ENCODE measurements around the gene BIRC6. TPM values are rescaled to one million over a fixed set of nuclear protein-coding genes. Genes with fewer than 3 reads are reported as not detected.
"Not testable (repeated sequence)": the region's sequence is repeated elsewhere in the genome, so short reads cannot be mapped to it uniquely, and the experiment has no call there.

The BIRC6 gene
- total and polyA plus RNA-seq, 2 experiments from 2014 or later = 17.8 to 106 TPM

DNA sequence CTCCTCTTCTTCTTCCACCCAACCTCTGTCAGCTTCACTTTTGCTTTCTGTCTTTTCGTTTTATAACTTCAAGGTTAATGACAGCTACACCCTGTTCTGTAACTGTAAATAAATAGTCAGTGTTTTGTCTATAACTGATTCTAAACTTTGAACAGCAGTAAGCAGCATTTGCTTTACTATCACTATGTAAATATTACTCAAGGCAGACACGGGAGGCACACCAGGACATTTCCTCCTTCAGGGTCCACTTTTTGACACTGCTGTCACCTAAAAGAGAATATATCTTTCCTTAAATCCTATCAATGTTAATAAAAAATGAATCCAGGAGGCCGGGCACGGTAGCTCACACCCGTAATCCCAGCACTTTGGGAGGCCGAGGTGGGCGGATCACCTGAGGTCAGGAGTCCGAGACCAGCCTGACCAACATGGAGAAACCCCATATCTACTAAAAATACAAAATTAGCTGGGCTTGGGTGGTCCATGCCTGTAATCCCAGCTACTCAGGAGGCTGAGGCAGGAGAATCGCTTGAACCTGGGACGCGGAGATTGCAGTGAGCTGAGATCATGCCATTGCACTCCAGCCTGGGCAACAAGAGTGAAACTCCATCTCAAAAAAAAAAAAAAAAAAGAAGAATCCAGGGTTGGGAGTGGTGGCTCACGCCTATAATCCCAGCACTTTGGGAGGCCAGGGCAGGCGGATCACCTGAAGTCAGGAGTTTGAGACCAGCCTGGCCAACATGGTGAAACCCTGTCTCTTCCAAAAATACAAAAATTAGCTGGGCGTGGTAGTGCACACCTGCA is 27.4 kb upstream of the BIRC6 start:
- not testable (repeated sequence) for H3K4me1 ChIP-seq (ENCODE audit: insufficient read depth); H3K36me3 ChIP-seq (replicated peaks; ENCODE audit: insufficient read depth, low read depth); H3K9me3 ChIP-seq (ENCODE audit: low read depth); H3K4me3 ChIP-seq; H3K79me2 ChIP-seq; H4K20me1 ChIP-seq (ENCODE audit: insufficient read depth, poor library complexity, severe bottlenecking); H3K27me3 ChIP-seq; H3K9me2 ChIP-seq (replicated peaks; ENCODE audit: insufficient read depth); H2AFZ ChIP-seq
- DNase-seq (ENCODE audit: low spot score) = peak; percentile 41
- WGBS (ENCODE audit: low lambda C conversion rate, missing lambda C conversion rate) = 60% methylated on average over 14 of the region's 14 CpGs
- Histone ChIP-seq H3K27ac (peak overlapping the region; percentile 62), H3K4me2 (peak overlapping the region; percentile 63)

DNA sequence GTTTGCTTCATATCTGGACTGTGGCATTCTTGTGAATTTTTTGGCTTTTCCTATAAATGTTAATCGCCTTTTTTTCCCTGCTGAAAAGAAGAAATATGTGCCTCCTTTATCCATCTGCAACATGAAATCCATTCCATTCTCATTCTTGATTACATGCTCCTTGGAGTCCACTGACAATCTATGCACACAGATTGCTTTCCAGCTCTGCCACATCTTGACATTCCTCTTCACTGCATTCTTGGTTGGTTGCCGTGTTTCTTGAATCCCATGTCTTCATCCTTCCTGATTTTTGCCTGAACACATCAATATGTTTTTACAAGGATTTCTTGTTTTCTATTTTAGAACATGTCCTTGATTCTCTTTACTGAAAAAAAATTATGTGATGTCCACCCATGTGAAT is 26.7 kb upstream of the BIRC6 start:
- no peak overlapping the region for H3K27ac ChIP-seq
- H3K36me3 ChIP-seq (replicated peaks; ENCODE audit: insufficient read depth, low read depth) = no peaks in the 10 kb centered on the region
- no peak overlapping the region for H3K4me2 ChIP-seq
- no peaks in the 10 kb centered on the region for H3K27me3 ChIP-seq
- H3K4me3 ChIP-seq = no peak overlapping the region
- H3K9me2 ChIP-seq (replicated peaks; ENCODE audit: insufficient read depth) = no peaks in the 10 kb centered on the region
- TF ChIP-seq, protein P1, sequence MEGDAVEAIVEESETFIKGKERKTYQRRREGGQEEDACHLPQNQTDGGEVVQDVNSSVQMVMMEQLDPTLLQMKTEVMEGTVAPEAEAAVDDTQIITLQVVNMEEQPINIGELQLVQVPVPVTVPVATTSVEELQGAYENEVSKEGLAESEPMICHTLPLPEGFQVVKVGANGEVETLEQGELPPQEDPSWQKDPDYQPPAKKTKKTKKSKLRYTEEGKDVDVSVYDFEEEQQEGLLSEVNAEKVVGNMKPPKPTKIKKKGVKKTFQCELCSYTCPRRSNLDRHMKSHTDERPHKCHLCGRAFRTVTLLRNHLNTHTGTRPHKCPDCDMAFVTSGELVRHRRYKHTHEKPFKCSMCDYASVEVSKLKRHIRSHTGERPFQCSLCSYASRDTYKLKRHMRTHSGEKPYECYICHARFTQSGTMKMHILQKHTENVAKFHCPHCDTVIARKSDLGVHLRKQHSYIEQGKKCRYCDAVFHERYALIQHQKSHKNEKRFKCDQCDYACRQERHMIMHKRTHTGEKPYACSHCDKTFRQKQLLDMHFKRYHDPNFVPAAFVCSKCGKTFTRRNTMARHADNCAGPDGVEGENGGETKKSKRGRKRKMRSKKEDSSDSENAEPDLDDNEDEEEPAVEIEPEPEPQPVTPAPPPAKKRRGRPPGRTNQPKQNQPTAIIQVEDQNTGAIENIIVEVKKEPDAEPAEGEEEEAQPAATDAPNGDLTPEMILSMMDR (IDR thresholded peaks at IDR 0.05; ENCODE audit: poor library complexity) = no peak
- TF ChIP-seq EZH2phosphoT487 (IDR thresholded peaks at IDR 0.05; ENCODE audit: low read depth, severe bottlenecking, unreplicated experiment) = no peak
- TF ChIP-seq EZH2 (IDR thresholded peaks at IDR 0.05; ENCODE audit: borderline replicate concordance) = no peak
- DNase-seq (ENCODE audit: low spot score) = no peak
- WGBS (ENCODE audit: low lambda C conversion rate, missing lambda C conversion rate) = 89% methylated on average over 2 of the region's 2 CpGs
- no peaks in the 10 kb centered on the region for H3K79me2 ChIP-seq
- H2AFZ ChIP-seq = no peak overlapping the region
- H3K9me3 ChIP-seq (ENCODE audit: low read depth) = no peaks in the 10 kb centered on the region
- peaks cover 4% of the 10 kb centered on the region for H3K4me1 ChIP-seq (ENCODE audit: insufficient read depth)
- H4K20me1 ChIP-seq (ENCODE audit: insufficient read depth, poor library complexity, severe bottlenecking) = no peaks in the 10 kb centered on the region

DNA sequence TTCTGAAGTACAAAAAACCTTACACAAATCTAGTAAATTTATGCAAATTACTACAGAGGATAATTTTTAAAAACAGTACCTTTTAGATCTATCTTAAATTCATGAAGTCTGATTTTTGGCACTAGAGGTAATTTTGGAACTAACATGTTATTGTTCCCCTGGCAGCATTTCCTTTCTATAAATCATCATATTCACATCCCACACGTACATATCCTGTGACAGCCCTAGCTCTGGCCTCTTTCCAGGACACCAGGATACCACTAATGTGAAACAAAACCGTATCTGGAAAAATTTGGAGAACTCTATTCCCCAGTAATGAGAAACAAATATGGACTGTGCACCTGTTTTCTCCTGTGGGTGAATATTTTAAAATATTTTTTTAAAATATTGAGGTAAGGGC is 14.0 kb upstream of the BIRC6 start:
- H3K27me3 ChIP-seq = no peaks in the 10 kb centered on the region
- H3K9me3 ChIP-seq (ENCODE audit: low read depth) = no peaks in the 10 kb centered on the region
- H3K9me2 ChIP-seq (replicated peaks; ENCODE audit: insufficient read depth) = no peaks in the 10 kb centered on the region
- WGBS (ENCODE audit: low lambda C conversion rate, missing lambda C conversion rate) = 75% methylated on average over 2 of the region's 2 CpGs
- no peak overlapping the region for H2AFZ ChIP-seq
- H3K4me1 ChIP-seq (ENCODE audit: insufficient read depth) = no peaks in the 10 kb centered on the region
- no peak overlapping the region for H3K4me3 ChIP-seq
- no peaks in the 10 kb centered on the region for H3K79me2 ChIP-seq
- no peak for TF ChIP-seq EZH2 (IDR thresholded peaks at IDR 0.05; ENCODE audit: borderline replicate concordance)
- TF ChIP-seq, protein P1 (IDR thresholded peaks at IDR 0.05; ENCODE audit: poor library complexity) = no peak
- no peak for TF ChIP-seq EZH2phosphoT487 (IDR thresholded peaks at IDR 0.05; ENCODE audit: low read depth, severe bottlenecking, unreplicated experiment)
- H3K27ac ChIP-seq = no peak overlapping the region
- H4K20me1 ChIP-seq (ENCODE audit: insufficient read depth, poor library complexity, severe bottlenecking) = no peaks in the 10 kb centered on the region
- no peak for DNase-seq (ENCODE audit: low spot score)
- H3K4me2 ChIP-seq = no peak overlapping the region
- no peaks in the 10 kb centered on the region for H3K36me3 ChIP-seq (replicated peaks; ENCODE audit: insufficient read depth, low read depth)

DNA sequence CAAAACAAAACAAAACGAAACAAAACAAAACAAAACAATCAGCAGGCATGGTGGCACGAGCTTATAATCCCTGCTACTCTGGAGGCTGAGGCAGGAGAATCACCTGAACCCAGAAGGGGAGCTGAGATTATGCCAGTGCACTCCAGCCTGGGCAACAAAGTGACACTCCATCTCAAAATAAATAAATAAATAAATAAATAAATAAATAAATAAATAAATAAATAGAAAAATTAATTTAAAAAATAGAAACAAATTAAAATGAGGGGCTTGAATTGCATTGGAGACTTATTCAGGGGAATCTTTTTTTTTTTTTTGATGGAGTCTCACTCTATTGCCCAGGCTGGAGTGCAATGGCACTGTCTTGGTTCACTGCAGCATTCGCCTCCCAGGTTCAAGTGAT is 6.0 kb upstream of the BIRC6 start:
- H3K9me3 ChIP-seq (ENCODE audit: low read depth); H3K4me1 ChIP-seq (ENCODE audit: insufficient read depth); H3K27me3 ChIP-seq; H3K79me2 ChIP-seq; H4K20me1 ChIP-seq (ENCODE audit: insufficient read depth, poor library complexity, severe bottlenecking); DNase-seq (ENCODE audit: low spot score); H2AFZ ChIP-seq; H3K36me3 ChIP-seq (replicated peaks; ENCODE audit: insufficient read depth, low read depth); H3K27ac ChIP-seq; H3K4me2 ChIP-seq; H3K4me3 ChIP-seq; H3K9me2 ChIP-seq (replicated peaks; ENCODE audit: insufficient read depth): not testable (repeated sequence)
- 91% methylated on average over 3 of the region's 3 CpGs for WGBS (ENCODE audit: low lambda C conversion rate, missing lambda C conversion rate)
